HG02571 (cell line): ENCODE data around the gene NAT9.

Experiments
- ATAC-seq: cut with Tn5 transposase; IDR thresholded peaks from one replicate; pipeline ENCODE4 v1.9.1; 2021; ENCODE audit warnings: mild to moderate bottlenecking, moderate library complexity; ENCODE audit not compliant: unreplicated experiment

NAT9 gene

GRCh38 chr17:74731347-74731605, 44.9 kb downstream of the NAT9 start:
- ATAC-seq = no peak

DNA sequence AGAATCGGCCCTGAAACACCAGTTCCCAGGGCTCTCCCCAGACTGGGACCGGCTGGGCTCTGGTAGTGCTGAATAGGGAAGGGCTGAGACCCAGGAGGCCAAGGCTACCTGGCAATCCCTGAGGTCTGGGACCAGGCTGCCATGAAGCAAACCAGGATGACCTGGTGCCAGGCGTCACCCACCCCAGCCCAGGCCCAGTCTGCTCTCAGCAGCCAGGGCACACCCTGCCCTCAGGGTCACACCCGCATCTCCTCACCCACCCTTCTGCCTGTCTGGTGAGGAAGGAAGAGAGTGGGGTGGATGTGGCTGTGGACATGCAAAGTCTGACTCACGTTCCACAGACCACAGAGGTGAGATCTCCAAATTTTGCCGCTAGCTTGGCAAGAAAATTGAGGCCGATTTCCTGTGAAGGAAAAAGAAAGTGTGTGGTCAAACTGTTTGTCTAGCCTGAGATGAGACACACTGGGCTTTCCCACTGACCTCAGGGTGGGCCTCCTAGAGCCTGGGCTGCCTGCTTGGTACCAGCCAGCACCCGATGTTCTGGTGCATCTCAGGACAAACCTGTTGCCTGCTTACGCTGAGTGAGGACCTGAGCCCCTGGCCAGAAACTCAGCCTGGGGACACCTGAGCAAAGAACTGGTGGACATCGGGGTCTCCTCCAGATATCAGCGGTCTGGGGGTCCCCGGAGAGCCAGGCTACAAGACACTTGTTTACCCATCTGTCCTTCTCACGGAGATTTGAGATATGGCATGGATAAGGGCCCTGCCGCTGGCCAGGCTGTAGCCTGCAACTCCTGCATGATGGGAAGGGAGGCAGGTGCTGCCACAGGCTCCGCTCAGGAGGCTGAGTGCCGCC, 45.4 kb downstream of the NAT9 start:
- ATAC-seq = no peak

GRCh38 chr17:74729866-74730265, 46.3 kb downstream of the NAT9 start:
- no peak for ATAC-seq

DNA sequence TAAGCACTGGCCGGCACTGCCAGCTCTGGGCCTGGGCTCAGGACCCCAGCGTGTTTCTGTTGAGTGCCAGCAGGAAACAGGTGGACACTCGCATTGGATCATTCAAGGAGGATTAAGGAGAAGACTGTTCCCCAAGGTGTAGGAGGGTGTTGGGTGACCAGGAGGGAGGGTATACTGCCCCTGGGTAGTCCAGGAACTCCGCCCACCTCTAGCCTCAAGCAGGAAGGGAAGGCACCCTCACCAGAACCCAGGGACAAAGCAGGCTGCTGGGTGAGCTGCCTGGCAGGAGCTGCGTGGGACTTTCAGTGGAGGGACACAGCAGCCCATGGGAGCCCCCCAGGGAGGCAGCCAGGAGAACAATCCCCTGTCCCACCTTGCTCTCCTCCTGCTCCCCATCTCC, 46.8 kb downstream of the NAT9 start:
- ATAC-seq = no peak

DNA sequence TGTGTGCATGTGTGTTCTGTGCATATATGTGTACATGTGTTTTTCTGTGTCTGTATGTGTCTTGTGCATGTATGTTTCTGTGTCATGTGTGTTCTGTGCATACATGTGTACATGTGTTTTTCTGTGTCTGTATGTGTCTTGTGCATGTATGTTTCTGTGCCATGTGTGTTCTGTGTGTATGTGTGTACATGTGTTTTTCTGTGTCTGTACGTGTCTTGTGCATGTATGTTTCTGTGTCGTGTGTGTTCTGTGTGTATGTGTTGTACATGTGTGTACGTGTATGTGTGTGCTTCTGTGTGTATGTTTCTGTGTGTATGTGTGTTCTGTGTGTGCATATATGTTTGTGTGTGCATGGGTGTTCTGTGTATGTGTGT, 47.5 kb downstream of the NAT9 start:
- no peak for ATAC-seq

GRCh38 chr17:74728033-74728701, 48.0 kb downstream of the NAT9 start:
- ATAC-seq = no peak

GRCh38 chr17:74725111-74725510, 51.0 kb downstream of the NAT9 start:
- ATAC-seq = no peak

DNA sequence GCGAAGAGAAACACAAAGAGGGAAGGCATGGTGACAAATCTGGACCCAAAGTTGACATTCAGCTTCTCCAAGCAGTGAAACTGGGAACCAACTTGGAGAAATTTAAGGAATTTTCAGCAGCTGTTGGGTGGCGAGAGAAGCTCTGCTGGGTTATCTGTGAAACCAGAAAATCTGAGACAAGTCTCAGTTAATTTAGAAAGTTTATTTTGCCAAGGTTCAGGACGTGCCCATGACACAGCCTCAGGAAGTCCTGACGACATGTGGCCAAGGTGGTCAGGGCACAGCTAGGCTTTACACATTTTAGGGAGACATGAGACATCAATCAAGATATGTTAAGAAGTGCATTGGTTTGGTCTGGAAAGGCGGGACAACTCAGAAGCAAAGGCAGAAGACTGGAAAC, 52.3 kb downstream of the NAT9 start:
- no peak for ATAC-seq

GRCh38 chr17:74722782-74723181, 53.4 kb downstream of the NAT9 start:
- no peak for ATAC-seq
